DLD1 (cell line): ENCODE data around the gene RPS15.
"Not testable (repeated sequence)": the region's sequence is repeated elsewhere in the genome, so short reads cannot be mapped to it uniquely, and the experiment has no call there.

ENCODE experiments used
- in situ Hi-C: cut with HindIII; loops from 2 replicates; pipeline ENCODE4 v1.10.0; 2017; ENCODE audit warnings: low sequenced_read_pairs

The RPS15 gene

DNA sequence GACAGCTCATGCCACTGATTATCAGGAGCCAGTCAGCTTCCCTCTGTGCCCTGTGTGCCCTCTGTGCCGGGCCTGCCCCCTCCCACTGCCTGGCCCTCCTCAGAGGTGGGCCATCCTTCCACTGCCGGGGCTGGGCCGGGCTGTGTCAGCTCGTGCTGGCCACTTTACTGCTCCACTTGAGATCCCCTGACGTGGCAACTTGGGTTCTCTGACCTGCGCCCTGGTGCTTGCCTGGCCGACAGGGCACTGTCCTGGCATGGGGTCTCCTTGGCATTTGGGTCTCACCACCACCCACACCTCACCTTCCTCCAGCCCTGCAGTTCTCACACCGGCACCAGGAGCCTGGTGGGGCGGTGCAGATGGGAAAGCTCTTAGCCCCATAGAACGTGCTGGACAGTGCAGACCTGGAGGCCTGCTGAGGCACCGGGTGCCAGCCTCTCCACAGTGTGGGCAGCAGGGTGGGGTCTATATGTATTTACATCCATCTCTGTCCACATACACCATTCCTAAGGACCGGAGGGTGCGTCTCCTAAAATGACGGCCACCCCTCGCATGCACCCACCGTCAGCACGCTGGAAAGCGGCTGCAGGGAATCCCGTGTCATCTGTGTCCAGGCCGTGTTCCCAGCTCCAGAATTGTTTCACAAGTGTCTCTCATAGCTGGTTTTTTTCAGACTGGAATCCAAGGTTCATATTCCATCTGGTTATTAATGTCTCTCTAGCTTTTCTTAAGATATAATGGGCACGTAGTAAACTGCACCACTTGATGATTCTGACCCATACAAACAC is 19.1 kb upstream of the RPS15 start:
- in situ Hi-C loops: no loop called here

DNA sequence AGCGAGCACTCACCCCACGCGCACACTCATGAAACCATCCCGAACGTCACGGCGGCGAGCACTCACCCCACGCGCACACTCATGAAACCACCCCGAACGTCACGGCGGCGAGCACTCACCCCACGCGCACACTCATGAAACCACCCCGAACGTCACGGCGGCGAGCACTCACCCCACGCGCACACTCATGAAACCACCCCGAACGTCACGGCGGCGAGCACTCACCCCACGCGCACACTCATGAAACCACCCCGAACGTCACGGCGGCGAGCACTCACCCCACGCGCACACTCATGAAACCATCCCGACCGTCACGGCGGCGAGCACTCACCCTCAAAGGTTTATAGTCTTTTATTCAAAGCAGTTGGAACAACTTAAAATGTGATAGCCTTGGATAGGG is 18.1 kb upstream of the RPS15 start:
- in situ Hi-C loops: not testable (repeated sequence)

DNA sequence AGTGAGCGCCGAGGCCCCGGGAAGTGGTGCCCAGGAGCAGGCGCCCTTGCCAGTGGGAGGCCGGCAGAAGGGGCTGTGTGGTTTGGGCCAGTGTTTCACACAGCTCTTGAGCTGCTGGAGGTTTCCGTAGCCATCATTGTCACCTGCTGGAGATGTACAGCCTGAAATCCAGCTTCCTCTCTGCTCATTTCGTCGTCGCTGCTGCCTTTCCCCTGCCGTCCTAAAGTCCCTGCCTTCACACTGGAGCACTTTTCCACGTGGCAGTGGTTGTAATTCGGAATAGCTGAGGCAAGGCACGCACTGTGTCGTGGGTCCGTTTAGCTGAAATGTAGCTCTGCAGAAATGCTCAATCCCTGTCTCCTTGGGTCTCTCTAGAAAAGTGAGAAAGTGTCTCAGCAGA is 17.6 kb upstream of the RPS15 start:
- in situ Hi-C loops: no loop called here

DNA sequence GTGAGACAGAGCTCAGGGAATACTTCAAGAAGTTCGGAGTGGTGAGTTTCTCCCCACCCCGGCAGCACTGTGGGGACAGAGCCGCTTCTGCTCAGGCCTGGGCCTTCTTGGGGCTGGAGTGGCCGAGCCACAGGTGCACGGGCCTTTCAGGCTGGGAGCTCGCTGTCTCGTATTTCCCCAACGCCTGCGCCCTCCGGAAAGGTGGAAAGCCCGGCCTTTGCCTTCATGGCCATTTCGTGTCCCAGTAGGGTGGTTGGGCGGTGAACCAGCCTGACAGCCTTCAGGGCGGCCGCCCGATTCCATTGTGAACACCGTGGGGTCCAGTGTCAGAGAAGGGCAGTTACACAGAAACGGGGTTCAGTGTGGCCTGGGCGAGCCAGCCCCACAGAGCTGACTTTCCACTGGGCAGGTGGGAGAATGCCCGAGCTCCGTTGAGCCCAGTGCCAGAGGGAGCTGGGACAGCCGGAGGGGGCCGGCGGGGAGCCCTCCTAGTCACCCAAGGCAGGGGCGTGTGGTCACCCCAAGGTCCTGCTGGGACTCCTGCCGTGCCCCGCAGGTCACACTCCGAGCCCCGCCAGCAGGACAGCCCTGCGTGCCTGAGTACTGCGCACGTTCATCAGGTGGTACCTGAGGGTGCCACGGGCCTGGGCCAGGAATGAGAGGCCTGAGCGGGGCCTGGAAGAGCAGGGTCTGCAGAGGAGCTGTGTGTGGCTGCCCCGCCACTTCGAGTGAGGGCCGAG is 16.8 kb upstream of the RPS15 start:
- in situ Hi-C loops: no loop called here

DNA sequence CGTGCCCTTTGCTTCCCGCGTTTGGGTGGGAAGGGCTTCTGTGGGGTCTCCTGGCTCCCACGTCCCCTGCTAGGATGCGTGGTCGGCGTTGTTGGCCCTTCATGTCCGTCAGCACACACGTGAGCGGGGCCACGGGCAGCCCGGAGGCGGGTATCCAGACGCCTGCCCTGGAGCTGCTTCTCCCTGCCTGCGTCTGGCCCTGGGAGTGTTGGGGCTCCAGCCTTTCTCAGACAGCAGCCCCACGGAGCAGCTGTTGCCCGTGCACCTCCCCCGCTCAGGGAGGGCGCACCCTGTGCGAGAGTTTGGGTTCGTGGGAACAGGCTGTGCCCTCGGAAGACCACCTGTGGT is 16.3 kb upstream of the RPS15 start:
- in situ Hi-C loops: no loop called here

DNA sequence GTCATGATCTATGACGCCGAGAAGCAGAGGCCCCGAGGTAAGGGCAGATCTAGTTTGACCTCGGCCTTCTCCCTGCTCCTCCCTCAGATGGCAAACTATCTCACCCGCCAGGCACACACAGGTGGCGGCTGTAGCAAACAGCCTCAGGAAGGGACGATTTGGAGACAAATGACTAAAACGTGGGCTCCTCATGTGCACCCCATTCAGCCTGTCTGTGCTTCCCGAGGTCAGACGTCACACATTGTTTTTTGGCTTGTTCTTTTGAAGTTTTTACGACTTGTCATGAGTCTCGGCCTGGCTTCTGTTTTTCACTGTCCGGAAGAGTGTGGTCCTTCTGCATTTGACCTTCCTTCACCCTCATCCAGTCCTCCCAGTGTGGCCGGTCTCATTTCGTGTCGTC is 15.8 kb upstream of the RPS15 start:
- in situ Hi-C loops: no loop called here

DNA sequence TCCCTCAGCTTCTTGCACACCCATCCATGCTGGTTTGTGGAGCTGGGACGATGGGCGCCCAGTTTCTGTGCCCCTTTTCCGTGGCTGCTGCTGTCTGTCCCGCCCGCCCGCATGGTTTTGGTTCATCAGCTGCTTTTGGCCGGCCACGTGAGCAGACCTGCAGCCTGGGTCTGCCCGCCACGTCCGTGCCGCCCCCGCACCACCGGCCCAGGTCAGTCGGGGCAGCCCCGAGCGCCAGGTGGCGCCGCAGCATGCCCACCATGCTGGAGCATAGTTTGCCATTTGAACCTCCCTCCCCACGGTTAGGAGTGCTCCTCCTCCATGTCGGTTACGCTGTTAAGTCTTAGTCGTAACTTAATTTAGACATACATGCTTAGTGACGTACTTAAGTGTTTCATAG is 15.3 kb upstream of the RPS15 start:
- in situ Hi-C loops: no loop called here

DNA sequence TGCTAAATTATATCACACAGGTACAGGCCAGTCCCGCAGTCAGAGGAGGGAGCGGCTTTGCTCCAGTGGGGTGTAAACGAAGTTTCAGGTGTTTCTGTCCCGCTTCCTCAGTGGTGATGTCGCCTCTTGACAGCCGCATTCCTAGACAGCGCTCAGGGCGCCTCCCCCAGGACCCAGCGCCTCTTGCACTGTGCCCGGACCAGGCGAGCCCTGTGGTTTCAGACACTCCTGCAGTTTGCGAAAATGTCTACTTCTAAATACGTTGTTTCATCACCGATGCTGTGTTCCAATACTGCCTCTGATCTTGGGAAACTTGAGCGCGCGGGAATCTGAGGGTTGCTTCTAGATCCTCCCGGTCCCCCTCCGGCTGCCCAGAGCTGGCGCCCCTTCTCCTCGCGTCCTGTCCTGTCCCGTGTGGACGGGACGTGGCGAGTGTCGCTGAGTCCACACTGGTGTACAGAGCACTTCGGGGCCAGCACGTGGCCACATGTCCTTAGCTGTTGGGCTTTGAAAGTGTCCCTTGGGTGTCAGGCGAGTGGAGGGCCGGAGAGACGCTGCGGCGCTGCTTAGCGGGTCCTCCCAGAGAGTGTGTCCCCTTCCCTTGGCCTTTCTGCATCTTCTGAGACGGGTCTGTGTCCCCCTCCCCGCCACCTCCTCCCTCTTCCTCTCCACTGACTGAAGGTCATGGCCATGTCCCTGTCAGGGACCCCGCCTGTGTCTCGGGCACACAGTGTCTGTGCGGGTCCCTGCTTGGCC is 14.6 kb upstream of the RPS15 start:
- in situ Hi-C loops: no loop called here

DNA sequence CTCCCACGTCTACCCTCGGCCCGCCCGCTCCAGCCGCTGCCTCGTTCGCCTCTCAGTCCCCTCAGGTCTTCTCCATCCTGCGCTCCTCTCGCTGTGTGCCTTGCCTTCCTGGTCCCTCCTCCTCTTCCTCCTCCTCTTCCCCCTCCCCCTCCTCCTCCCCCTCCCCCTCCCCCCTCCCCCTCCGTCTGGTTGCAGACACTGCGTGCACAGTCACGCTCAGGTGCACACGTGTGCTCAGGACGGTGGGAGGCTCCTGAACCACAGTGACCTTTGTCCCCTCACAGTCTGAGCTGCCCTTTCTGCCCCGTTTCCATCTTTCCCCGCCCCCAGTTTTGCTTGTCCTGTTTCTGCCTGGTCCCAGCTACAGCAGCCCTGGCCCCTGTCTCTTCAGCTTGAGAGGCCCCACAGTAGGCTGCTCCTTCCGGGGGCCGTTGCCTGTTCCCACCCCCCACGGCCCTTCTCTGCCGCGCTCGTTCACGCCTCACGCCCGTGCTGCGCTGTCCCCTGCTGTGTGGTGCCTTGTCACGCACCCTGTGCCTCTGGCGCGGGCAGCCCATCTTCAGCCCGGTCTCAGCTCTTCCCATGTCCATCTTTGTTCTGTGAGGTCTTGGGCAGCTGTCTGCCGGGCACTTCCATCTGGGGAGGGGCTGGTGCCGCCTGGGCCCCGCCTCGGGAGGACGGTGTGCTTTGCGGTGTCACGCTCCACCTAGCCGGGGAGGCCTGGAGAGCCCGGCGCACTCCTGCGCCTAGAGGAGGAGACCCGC is 13.8 kb upstream of the RPS15 start:
- in situ Hi-C loops: no loop called here

DNA sequence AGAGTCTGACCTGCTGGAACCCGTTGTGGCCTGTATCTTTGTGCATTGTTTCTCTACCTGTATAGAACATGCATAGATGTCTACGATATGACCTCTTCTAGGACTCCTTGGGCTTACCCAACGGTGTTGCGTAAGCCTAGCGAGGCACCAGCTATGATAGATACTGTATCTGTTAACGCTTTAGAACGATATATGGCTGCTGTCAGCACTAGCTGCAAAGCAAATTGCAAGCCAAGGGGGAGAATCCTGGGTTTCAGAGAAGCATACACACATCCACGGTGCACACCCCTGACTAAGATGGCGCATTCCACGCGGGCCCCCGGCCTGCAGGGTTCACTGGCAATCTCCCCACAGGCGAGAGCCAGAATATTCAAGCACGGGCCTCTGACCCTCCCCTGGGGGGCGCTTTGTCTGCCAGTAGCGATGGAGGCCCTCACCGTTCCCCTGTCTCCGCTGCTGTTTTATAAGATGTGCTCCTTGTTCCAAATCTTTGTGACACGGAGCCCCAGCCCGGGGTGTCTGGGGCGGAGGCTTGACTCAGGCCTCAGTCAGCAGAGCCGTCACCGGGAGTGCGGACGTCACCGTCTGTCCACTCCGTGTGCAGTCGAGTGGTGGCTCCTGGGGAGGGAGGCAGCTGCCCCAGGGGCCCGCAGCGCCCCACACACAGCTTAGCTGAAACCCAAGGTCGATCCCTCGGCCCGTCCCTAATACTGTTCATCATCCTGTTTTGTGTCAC is 12.9 kb upstream of the RPS15 start:
- in situ Hi-C loops: no loop called here

DNA sequence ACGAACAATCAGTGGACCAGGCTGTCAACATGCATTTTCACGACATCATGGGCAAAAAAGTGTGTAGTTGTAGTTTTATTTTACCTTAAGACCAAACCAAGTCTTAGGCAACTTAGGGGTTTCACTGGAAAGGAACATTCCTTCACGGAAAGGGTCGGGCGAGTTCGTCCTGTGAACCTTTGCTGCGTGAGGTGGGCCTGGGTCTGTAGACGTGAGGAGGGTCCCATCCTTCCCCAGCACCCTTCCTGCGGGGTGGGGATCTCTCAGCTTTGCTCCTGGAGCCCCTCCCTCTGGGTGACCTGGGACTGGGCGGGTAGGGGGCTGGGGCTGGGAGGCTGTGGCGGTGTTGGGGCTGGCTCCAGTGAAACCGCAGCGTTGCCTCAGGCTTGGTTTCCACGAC is 12.3 kb upstream of the RPS15 start:
- in situ Hi-C loops: no loop called here

DNA sequence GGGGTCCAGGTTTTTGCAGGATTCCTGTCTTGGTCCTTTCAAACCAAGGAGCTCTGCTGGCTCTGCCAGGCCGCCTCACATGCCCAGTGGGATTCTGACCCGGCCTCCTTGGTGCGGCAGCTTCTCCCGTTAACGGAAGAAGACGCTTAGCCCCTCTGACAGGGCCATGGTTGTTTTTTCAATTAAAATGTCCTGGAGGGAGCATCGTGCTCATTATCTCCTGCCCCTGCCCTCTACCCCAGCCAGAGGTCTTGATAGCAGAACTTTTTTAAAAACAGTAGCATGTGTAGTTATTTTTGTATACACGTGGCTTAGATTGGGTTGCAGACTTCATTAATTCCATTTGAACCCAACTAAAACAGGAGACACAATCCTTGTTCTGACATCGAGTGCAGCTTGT is 11.5 kb upstream of the RPS15 start:
- in situ Hi-C loops: no loop called here

DNA sequence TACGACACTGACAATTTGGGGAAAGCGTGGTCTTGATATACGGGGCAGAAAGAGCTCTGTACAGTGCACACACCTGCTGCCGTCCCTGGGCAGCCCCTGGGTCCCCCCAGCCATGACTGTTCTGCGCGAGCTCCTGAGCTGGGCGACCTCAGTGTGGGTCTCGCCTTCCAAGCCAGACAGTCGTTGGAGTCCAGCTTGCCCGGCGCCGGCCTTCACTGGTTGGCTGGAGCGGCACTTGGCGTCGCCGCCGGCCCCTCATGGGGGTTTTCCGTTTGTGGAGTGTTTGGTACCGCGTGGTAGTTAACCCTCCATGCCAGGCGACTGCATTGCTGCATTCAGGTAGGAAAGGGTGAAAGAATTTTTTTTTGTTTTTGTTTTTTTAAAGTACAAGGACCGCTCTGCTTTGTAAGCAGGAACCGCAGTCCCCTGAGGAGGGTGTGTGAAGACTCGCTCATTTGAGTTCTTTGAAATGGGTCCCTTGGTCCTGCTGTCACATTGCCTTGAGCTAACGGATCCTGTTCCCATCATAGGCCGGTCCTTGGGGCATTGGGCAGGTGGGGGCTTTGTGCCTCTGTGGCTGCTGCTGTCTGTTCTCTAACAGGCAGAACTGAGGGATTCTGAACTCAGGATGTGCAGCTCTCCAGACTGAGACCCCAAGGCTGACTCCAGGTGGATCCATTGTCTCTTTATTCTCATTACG is 10.8 kb upstream of the RPS15 start:
- in situ Hi-C loops: no loop called here

DNA sequence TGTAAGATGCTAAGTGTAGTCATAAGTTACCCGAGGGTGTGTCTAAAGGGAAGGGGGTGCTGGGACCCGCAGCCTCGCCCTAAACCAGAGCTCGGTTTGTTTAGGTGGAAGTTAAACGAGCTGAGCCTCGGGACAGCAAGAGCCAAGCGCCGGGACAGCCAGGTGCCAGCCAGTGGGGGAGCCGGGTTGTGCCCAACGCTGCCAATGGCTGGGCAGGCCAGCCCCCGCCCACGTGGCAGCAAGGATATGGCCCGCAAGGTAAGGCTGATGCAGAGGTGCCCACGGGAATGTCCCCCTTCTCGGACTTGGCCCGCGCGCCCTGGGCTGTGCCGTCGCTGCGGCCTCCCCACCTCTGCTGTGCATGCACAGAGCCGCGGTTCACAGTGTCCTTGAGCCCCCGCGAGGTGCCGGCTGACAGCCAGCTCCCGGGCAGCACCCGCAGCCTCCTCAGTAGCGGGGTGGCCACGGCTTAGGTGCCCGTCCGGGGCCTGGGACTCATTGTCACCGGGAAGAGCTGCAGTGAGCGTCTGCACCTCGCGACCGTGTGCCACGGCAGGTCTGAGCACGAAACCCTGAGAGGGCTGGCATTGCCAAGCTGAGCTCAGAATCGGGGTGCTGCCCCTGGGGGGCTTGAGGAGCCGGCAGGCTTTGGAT is 9.3 kb upstream of the RPS15 start:
- in situ Hi-C loops: no loop called here

DNA sequence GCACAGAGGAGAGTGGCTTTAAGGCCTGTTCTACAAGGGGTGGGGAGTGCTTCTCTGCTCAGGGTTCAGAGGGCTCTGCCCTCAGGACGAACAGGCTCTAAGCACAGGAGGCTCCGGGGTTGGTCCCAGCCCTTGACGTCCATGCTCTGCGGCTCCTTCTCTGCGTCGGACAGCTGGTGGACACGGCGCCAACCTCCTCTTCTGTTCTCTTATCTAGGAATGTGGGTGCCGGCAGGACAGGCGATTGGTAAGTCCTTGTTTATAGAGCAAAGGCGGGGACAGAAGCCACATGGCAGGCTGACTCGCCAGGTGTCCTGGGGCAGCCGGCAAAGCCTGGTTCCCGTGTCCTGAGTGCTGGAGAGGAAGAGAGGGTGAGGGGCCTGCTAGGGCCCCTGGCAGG is 8.4 kb upstream of the RPS15 start:
- in situ Hi-C loops: no loop called here

DNA sequence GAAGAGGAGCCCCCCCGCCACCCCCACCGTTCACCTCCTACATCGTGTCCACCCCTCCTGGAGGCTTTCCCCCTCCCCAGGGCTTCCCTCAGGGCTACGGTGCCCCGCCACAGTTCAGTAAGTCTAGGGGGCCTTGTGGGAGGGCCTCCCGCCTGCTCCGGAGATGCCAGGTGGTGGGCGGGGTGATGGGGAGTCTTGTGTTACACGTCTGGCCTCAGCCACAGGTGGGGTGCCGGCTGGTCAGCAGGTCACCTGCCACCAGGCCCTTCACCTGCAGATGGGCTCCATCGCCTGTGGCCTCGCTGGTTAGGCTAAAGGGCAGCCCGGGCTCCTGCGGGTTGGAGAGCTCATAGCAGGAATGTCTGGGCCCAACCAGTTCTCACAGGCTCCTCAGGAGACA is 8.0 kb upstream of the RPS15 start:
- in situ Hi-C loops: no loop called here

DNA sequence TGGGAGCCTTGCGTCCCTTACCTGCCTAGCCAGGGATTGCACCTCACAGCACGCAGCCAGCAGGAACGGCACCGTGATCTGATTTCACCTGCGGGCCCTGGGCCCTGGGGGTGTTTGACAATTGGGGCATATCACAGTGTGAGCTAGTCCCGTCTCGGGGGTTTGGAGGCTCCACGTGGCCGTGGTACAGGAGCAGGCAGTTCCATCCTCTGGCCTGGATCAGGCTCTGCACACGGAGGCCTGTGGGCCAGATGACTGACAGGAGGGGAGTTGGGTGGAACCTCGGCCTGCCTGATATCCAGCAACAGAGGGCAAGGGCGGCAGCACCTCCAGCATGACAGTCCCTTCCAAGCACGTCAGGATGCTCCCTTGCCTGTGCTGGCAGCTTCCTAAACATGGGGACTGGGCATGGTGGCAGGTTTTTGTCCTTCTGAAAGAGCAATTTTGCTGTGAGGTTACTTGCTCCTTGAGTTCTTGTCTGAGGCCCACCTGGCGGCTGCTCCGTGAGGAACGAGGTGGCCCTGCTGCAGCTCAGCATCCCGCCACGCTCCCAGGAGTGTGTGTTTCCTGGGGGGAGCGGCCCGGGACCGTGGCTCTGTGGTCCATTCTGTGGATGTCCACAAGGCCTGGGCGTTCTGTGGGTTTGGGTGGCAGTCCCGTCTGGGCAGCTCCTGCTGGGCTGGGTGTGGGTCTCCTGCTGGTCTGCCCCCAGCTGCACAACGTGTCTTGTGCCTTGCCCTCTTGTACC is 6.3 kb upstream of the RPS15 start:
- in situ Hi-C loops: no loop called here

DNA sequence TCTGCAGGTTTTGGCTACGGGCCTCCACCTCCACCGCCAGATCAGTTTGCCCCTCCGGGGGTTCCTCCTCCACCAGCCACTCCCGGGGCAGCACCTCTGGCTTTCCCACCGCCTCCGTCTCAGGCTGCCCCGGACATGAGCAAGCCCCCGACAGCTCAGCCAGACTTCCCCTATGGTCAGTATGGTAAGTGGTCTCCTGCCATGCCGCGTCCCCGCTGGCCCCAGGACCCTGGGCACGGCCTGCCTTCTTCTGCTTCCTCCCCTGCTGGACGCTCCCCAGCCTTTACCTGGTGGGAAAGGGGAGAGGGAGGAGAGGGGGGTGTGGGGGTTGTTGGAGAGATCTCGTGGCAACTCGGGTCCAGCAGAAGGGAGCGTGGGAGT is 5.7 kb upstream of the RPS15 start:
- in situ Hi-C loops: no loop called here
